ENCODE results near the gene KEAP1. TPM values are rescaled to one million over a fixed set of nuclear protein-coding genes. Genes with fewer than 3 reads are reported as not detected.

KEAP1 gene
- total and polyA plus RNA-seq, 2 of the 13 experiments (the other 11 are each of a cell fraction or from before 2014, with no cell fraction given): 56.7 to 72.9 TPM

- no peak overlapping the region for H3K9ac ChIP-seq (ENCODE audit: insufficient read depth, low read depth, low read length)
- in situ Hi-C loops (cut with HindIII; ENCODE audit: extremely low pct_ligation_motif_present, low pct_unique_long_range_greater_than_20kb): no loop called here
- ATAC-seq: no peak
- peak; percentile 80 for TF ChIP-seq RBM22 (optimal IDR thresholded peaks at IDR 0.05; ENCODE audit: low read length)
- TF ChIP-seq NFIC (IDR thresholded peaks at IDR 0.05; ENCODE audit: low read length): no peak
- POLR2A ChIA-PET: no interaction called here
- BruUV-seq (replicated peaks): no TSS peak
- H4K20me1 ChIP-seq (ENCODE audit: insufficient read depth, low read length): no peaks in the 10 kb centered on the region
- H3K4me2 ChIP-seq (ENCODE audit: low read depth, low read length): no peak overlapping the region
- intact Hi-C loops (cut with micrococcal nuclease; ENCODE audit: unreplicated experiment): no loop called here
- peaks cover 35% of the 10 kb centered on the region for H3K4me1 ChIP-seq (ENCODE audit: insufficient read depth, low read length)
- no peak for FAIRE-seq
- no peaks in the 10 kb centered on the region for H3K9me3 ChIP-seq (ENCODE audit: low read length)
- 96% methylated on average over 4 of the region's 4 CpGs for WGBS (ENCODE audit: low lambda C conversion rate)
- DNase-seq (ENCODE audit: low spot score): no peak
- no peak overlapping the region for H3K27ac ChIP-seq (ENCODE audit: extremely low read length, insufficient read depth, low read length)
- peaks cover 17 to 46% of the 10 kb centered on the region in 2 experiments for H3K36me3 ChIP-seq (replicated peaks in 1 of 2; ENCODE audit: control insufficient read depth in 1 of 2, insufficient read depth in 2 of 2, low read length in 2 of 2)
- H3K4me3 ChIP-seq (replicated peaks in 1 of 3; ENCODE audit: insufficient read depth in 1 of 3, low read depth in 2 of 3, low read length in 3 of 3): no peak overlapping the region
- CTCF ChIA-PET (ENCODE audit: low intra/inter-chr PET ratio, low total read pairs): no interaction called here
- no peaks in the 10 kb centered on the region for H3K27me3 ChIP-seq (ENCODE audit: control insufficient read depth in 1 of 2, insufficient read depth in 2 of 2, low read length in 2 of 2)
- H2AFZ ChIP-seq (ENCODE audit: low read length): no peak overlapping the region
- H3K79me2 ChIP-seq (ENCODE audit: insufficient read depth, low read length): peaks cover 47% of the 10 kb centered on the region
Observed at GRCh38 chr19:10497371-10497770, 5.8 kb downstream of the KEAP1 start.

GRCh38 chr19:10491472-10492047 is 11.6 kb downstream of the KEAP1 start:
- H3K27ac ChIP-seq (ENCODE audit: extremely low read length, insufficient read depth, low read length): no peak overlapping the region
- TF ChIP-seq RCOR2 (CRISPR knock-in tag; IDR thresholded peaks at IDR 0.05) (no peak), ZFP91 (CRISPR knock-in tag; IDR thresholded peaks at IDR 0.05; ENCODE audit: borderline replicate concordance) (peak; percentile 5; the same call in 1 of the 2 replicates), SIX4 (CRISPR knock-in tag; IDR thresholded peaks at IDR 0.05) (no peak), RBFOX2 (IDR thresholded peaks at IDR 0.05; ENCODE audit: low read depth, low read length) (peak; percentile 70; the same call in 1 of the 2 replicates), AGO2 (optimal IDR thresholded peaks at IDR 0.05; ENCODE audit: low read depth, low read length) (peak; percentile 92), PPARG (CRISPR knock-in tag; conservative IDR thresholded peaks at IDR 0.05) (no peak), ZC3H13 (CRISPR knock-in tag; IDR thresholded peaks at IDR 0.05) (0 out of 2 replicates have a peak, but pooled peaks have one; percentile 11)
- intact Hi-C loops (cut with micrococcal nuclease; ENCODE audit: unreplicated experiment) (no loop called here), in situ Hi-C loops (cut with HindIII; ENCODE audit: extremely low pct_ligation_motif_present, low pct_unique_long_range_greater_than_20kb) (no loop called here)
- no peak overlapping the region for H3K4me3 ChIP-seq (replicated peaks in 1 of 3; ENCODE audit: insufficient read depth in 1 of 3, low read depth in 2 of 3, low read length in 3 of 3)
- FAIRE-seq (no peak), ATAC-seq (no peak), DNase-seq (ENCODE audit: low spot score) (no peak)
- peaks cover 9% of the 10 kb centered on the region for H3K4me1 ChIP-seq (ENCODE audit: insufficient read depth, low read length)
- H4K20me1 ChIP-seq (ENCODE audit: insufficient read depth, low read length): no peaks in the 10 kb centered on the region
- peaks cover 23 to 52% of the 10 kb centered on the region in 2 experiments for H3K36me3 ChIP-seq (replicated peaks in 1 of 2; ENCODE audit: control insufficient read depth in 1 of 2, insufficient read depth in 2 of 2, low read length in 2 of 2)
- TSS peak; percentile 36 for BruUV-seq (replicated peaks)
- POLR2A ChIA-PET: no interaction called here
- H3K9ac ChIP-seq (ENCODE audit: insufficient read depth, low read depth, low read length): no peak overlapping the region
- WGBS (ENCODE audit: low lambda C conversion rate): 88% methylated on average over 5 of the region's 43 CpGs
- H2AFZ ChIP-seq (ENCODE audit: low read length): no peak overlapping the region
- H3K27me3 ChIP-seq (ENCODE audit: control insufficient read depth in 1 of 2, insufficient read depth in 2 of 2, low read length in 2 of 2): no peaks in the 10 kb centered on the region
- H3K79me2 ChIP-seq (ENCODE audit: insufficient read depth, low read length): peaks cover 9% of the 10 kb centered on the region
- CTCF ChIA-PET (ENCODE audit: low intra/inter-chr PET ratio, low total read pairs): no interaction called here
- no peak overlapping the region for H3K4me2 ChIP-seq (ENCODE audit: low read depth, low read length)
- H3K9me3 ChIP-seq (ENCODE audit: low read length): no peaks in the 10 kb centered on the region

All from HepG2 (cell line).